ENCODE results near the gene RNF115. TPM values are rescaled to one million over a fixed set of nuclear protein-coding genes. Genes with fewer than 3 reads are reported as not detected.

The RNF115 gene
- 9.0 and 10.0 TPM in 2 replicates for total RNA-seq (2014; rRNA removed; shearing (Covaris generic))

DNA sequence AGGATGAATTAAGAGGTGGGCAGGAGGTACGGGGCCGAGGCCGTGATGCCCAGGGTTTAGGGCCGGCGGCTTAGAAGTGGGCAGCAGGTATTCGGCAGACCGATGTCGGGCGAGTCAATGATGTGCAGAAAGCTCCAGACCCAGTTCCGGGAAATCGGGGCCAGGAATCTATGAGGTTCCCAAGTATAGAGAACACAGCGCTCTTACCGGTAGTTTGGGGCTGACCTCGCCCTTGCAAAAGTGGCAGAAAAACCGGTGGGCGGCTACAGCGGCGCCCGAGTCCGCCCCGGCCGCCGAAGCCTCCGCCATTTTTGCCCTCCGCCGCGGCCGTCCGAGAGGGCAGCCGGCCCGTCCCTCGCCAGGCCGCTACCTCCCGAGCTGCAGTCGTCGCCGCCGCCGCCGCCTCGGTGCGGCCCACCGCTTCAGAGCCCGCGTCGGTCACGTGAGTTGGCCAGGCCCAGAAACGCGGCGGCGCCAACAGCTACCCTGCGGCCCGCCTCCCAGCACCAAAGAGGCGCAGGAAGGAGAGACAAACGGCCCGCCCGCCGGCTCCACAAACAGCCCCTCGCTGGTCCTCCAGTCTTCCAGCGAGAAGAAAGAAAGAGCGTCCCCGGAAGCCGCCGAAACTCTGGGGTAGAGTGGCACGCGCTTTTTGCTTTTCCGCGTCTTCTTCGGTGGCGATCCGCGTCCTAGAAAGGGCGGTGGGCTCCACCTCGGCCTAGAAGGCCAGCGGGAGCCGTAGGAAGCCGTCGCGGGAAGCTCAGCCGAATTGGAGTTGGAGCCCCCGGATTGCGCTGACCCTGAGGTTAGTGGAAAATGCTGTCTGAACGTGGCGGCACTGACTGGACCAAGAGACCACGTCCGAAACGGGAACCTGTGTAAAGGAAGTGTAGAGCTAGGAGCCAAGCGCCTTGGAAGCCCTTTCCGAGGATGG lies at the start of gene RNF115, which contains the start of gene POLR3C:
Gene RNF115 (minus strand): TSS at position 531 of the 934 bp plus-strand sequence. CDS start 222 bp downstream, at position 309.
Gene POLR3C (plus strand): TSS at position 636 of the 934 bp plus-strand sequence. CDS start 1,577 bp downstream, outside the sequence.
- Histone ChIP-seq H3K9me3 (replicated peaks) (no peaks in the 10 kb centered on the region), H3K27me3 (no peaks in the 10 kb centered on the region), H3K4me3 (peak within 1 kb of the TSS; percentile 90), H3K36me3 (peaks cover 26% of the 10 kb centered on the region), H3K4me1 (no peaks in the 10 kb centered on the region), H3K27ac (peak within 1 kb of the TSS; percentile 80)
- DNase-seq, result peak; percentile 92 to 93

DNA sequence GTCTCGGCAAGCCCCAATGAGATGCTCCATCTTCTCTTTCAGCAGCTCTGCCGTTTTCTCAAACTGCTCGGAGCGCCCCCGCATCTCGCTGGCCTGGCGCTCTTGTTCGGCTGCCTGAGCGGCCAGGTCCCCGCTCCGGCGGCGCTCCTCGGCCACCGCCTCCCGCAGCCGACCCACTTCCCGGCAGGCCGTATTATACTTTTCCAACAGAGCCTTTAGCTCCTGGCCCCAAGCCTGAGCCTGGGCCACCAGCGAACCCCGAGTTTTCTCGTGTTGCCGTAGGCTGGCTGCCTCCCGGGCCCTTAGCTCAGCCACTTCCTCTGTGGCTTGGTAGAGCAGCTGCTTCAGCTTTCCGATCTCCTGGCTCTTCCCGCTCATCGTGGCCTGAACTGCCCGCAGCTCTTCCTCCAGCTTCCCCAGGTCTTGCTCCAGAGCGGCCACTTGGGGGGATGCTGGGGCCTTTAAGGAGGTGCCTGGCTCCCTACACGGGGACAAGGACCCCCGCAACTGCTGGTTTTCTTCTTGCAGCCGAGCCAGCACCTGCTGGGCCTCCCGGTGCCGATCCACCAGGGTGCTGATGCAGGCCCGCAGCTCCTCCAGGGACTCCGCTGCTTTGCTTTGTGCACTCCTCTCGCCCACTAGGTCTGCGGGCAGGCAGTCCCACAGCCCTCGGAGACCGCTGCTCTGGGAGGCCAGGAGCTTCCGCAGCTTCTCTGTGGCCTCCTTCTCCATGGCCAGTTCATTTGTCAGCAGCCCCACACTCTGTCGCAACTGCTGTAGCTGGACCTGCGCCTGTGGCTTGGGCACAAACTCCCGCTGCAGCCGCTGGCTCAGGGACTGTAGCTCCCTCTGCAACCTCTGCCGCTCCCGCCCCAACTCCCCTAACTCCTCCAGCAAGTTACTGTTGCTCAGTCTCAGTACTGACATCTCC lies 48.4 kb upstream of the RNF115 start:
- 0 out of 2 replicates have a peak, but pooled peaks cover 4% of the 10 kb centered on the region for H3K27me3 ChIP-seq
- H3K4me1 ChIP-seq, result no peaks in the 10 kb centered on the region
- no peak overlapping the region for H3K27ac ChIP-seq
- no peaks in the 10 kb centered on the region for H3K36me3 ChIP-seq
- H3K4me3 ChIP-seq, result no peak overlapping the region
- H3K9me3 ChIP-seq (replicated peaks), result no peaks in the 10 kb centered on the region
- DNase-seq, result peak in 1 of 2 experiments; percentile 17

DNA sequence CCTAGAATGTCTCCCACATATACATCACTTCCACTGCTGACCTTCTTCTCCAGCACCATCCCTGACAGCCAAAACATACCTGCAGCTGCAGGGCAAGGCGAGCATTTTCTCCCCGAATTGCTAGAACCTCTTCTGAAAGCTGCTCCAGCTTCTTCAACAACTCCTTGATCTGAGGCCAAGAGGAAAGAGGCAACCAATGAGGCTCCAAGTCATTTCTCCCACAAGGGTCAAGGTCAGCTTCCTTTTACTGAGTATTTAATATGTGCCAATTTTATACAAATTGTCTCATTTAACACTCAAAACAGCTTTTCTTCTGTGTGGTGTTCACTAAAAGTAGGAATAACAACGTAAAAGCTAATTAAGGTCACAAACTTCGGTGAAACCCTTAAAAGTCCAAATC lies 44.3 kb upstream of the RNF115 start:
- Histone ChIP-seq H3K27ac (no peak overlapping the region), H3K9me3 (replicated peaks) (no peaks in the 10 kb centered on the region), H3K4me1 (no peaks in the 10 kb centered on the region), H3K36me3 (no peaks in the 10 kb centered on the region), H3K27me3 (0 out of 2 replicates have a peak, but pooled peaks cover 5% of the 10 kb centered on the region), H3K4me3 (no peak overlapping the region)
- no peak for DNase-seq

DNA sequence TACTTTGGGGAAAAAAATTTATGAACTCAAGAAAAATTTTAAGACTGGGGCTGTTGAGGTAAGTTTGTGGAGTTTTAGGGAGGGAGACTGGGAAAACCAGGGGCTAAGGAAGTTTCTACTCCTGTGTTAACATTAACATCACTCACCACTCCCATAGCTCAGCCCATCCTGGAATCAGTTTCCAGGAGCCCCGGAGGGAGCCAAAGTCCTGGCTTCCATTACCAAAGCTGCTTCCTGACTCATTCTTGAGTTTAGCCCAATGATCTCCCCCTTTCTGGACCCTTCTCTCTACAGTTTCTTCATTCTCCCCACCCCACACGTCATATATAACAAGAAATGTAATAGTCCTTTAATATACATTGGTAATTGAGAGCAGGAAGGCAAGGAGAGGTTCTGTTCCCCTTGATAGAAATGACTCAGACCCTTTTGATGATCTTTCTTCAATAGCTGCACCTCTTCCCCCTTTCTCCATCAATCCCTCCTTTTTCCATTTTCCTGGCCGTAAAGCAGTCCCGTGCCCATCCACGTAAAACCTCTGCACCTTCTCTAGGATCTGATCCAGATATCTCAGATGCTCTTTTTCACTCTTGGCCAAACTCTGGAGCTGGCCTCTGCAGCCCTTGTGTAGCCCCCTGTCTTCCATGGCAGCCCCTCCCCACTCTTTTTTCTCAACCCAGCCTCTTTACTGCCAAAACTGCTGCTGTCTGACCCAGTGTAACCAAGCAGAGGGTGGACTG lies 39.6 kb upstream of the RNF115 start:
- no peak overlapping the region for H3K27ac ChIP-seq
- 0 out of 2 replicates have a peak, but pooled peaks cover 5% of the 10 kb centered on the region for H3K27me3 ChIP-seq
- no peaks in the 10 kb centered on the region for H3K4me1 ChIP-seq
- H3K4me3 ChIP-seq, result no peak overlapping the region
- H3K36me3 ChIP-seq, result no peaks in the 10 kb centered on the region
- no peaks in the 10 kb centered on the region for H3K9me3 ChIP-seq (replicated peaks)
- no peak for DNase-seq

DNA sequence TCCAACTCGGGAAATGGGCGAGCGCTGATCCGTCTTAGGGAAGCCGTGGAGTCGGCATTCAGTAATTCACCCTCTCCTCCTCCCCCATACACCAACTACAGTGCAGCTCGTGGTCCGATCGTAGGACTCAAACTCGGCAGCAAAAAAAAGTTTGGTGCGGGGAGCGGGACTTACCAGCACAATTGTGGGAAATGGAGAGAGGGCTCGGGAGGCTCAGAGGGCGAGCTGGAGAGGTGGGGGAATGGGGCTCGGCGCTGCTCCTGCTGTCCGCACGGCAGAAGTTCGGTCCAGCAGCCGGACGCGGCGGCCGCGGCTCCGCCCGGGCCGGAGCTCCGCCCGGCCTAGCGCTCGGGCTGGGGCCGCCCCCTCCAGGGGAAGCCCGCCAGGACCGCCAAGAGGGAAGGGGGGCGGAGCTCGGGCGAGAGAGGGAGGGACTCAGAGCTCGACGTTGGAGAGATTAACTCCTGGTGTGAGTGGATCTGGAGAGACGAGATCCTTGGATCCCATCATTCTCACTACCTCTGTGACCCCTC lies 35.7 kb upstream of the RNF115 start:
- peaks cover 7% of the 10 kb centered on the region for H3K36me3 ChIP-seq
- 0 out of 2 replicates have a peak, but pooled peaks cover 5% of the 10 kb centered on the region for H3K4me1 ChIP-seq
- peak; percentile 88 to 89 for DNase-seq
- H3K27ac ChIP-seq, result peak overlapping the region; percentile 90
- H3K4me3 ChIP-seq, result peak overlapping the region; percentile 89
- H3K9me3 ChIP-seq (replicated peaks), result no peaks in the 10 kb centered on the region
- no peaks in the 10 kb centered on the region for H3K27me3 ChIP-seq

DNA sequence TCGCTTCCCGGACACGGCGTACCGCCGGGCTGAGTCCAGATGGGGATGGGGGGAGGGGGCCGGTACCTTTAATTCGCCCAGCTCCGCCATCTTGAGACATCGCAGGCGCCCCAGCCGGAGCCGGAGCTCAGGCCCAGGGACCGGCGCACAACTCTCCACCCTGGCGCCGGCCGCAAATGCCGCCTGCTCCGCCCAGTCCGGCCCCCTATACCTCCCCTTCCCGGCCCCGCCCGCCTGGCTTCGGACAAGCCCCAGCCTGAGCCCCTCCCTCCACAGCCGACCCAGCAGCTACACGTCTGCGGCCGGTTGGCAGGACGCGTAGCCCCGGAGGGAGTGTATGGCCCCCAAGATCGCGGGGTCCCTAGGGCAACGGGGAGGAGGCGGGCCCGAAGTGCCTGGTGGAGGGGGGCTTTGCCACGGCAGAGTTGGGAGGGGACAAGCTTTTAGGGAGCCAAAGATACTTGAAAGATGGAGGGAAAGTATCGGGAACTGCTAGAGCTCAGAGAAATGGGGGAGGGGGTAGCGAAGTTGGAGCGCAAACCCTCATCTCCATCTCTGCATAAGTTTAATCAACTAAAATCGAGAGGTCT lies 35.1 kb upstream of the RNF115 start, which contains the start of gene PIAS3:
Gene PIAS3 (minus strand): TSS at position 181 of the 590 bp plus-strand sequence. CDS start 91 bp downstream, at position 90.
- Histone ChIP-seq H3K9me3 (replicated peaks) (no peaks in the 10 kb centered on the region), H3K4me1 (0 out of 2 replicates have a peak, but pooled peaks cover 5% of the 10 kb centered on the region), H3K4me3 (peak within 1 kb of the TSS; percentile 89), H3K27ac (peak within 1 kb of the TSS; percentile 90), H3K27me3 (no peaks in the 10 kb centered on the region), H3K36me3 (peaks cover 12% of the 10 kb centered on the region)
- peak; percentile 96 to 97 for DNase-seq

DNA sequence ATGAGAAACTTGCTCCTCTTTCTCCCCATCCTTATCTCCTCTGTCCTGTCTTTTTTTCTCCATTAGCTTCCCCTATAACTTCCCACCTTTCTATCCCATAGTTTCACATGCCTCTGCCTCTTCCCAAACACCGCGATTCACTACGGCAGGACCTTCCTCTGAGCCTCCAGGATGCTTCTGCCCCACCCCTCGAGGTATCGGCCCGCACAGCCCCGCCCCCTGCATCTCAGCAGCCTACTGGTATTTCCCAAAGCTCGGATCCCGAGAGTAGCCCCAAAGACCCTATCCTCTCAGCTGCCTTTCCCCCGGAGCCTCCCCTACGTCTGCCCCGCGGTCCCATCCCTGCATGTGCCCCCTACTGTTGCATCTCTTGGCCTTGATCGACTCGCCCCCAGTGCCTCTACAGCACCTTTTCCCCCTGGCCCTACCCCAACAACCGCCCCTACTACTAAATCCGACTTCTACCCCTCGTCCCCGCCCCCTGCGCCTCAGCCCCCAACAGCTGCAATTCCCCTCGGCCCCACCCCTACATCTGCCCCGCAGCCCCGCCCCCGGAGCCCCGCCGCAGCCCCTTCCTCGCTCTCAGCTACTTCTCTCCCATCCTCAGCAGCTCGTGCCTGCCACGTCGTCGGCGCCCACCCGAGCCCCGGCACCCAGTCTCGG lies 34.5 kb upstream of the RNF115 start:
- Histone ChIP-seq H3K27me3 (no peaks in the 10 kb centered on the region), H3K36me3 (peaks cover 12% of the 10 kb centered on the region), H3K4me1 (0 out of 2 replicates have a peak, but pooled peaks cover 5% of the 10 kb centered on the region), H3K27ac (peak overlapping the region; percentile 90), H3K9me3 (replicated peaks) (no peaks in the 10 kb centered on the region), H3K4me3 (peak overlapping the region; percentile 89)
- peak; percentile 88 to 90 for DNase-seq

DNA sequence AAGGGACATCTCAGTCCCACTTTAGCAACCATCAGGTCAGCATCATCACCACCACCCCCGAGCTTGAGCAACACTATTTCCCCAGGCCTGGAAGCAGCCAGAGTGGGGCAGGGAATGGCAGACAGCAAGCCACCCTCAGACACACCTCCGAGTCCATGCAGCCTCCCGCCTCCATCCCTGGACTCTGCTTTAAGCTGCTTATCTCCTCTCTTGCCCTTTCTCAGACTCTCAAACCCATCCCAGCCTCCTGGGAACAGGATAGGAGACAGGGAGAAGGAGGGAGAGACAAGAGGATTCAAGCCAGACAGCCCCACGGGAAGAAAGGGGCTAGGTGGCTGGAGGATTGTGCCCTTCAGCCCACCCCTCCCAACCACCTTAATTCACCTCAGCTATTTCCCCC lies 33.3 kb upstream of the RNF115 start:
- no peak for DNase-seq
- Histone ChIP-seq H3K27me3 (no peaks in the 10 kb centered on the region), H3K9me3 (replicated peaks) (no peaks in the 10 kb centered on the region), H3K4me3 (no peak overlapping the region), H3K36me3 (peaks cover 20% of the 10 kb centered on the region), H3K4me1 (0 out of 2 replicates have a peak, but pooled peaks cover 5% of the 10 kb centered on the region), H3K27ac (no peak overlapping the region)

DNA sequence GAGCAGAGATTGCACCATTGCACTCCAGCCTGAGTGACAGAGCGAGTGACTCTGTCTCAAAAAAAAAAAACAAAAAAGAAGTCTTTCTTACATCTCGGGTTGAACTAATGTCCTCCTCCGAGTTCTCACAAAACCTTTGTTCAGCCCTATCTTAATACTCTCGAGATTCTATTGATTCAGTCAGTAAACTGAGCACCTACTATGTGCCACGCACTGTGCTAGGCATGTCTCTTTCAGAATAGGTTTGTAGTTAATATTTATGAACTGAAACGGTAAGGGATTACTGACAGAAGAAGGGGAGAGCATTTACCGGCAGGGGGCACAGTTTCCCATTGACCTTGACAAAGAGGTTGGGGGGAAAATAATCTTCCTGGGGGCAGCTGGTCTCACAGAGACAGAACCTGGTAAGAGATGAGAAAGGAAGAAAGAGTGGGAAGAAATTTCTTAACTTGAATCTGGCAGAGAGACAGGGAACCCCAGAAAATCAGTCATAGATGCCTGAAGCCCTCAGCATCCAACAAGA lies 31.6 kb upstream of the RNF115 start:
- H3K27ac ChIP-seq, result no peak overlapping the region
- H3K9me3 ChIP-seq (replicated peaks), result no peaks in the 10 kb centered on the region
- no peak for DNase-seq
- H3K36me3 ChIP-seq, result peaks cover 31% of the 10 kb centered on the region
- H3K4me3 ChIP-seq, result no peak overlapping the region
- no peaks in the 10 kb centered on the region for H3K27me3 ChIP-seq
- H3K4me1 ChIP-seq, result 0 out of 2 replicates have a peak, but pooled peaks cover 5% of the 10 kb centered on the region

DNA sequence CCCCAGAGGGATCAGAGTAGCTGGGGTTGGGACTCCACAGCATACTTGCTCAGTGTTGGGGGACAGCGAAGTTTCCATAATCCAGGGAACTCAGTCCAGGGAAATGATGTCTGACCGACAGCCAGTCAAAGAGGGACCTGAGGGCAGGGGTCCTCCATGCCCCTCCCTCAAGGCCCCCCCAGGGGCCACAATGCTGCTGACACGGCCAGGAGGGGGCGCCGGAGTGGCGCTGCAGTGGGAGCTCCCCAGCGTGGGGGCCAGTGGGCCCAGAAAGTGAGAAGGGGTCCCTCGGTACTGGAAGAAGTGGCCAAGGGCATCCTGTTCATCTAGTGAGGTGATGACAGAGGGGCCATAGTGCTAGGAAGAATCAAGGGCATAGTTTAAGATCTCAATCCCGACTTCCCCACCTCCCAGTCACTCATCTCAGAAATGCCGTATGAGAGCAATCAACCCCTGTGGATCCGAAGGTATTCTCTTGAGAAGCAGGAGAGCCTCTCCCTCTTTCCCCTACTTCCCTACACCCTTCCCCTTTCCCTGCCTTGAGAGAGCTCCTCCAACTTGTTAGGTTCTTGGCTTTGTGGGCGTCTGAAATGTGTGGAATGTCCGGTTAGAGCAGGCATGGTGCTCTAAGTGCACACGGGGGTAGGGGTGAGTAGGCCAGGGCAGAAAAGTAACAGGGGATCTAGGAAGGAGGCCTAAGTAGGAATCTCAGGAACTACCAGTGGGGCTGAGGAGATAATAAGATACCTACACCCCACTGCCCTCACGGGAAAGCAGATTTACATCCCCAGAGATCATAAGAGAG lies 25.7 kb upstream of the RNF115 start:
- peaks cover 4% of the 10 kb centered on the region; the same call in 1 of the 2 replicates for H3K4me1 ChIP-seq
- no peaks in the 10 kb centered on the region for H3K27me3 ChIP-seq
- H3K4me3 ChIP-seq, result no peak overlapping the region
- H3K36me3 ChIP-seq, result peaks cover 35% of the 10 kb centered on the region
- H3K27ac ChIP-seq, result no peak overlapping the region
- no peaks in the 10 kb centered on the region for H3K9me3 ChIP-seq (replicated peaks)
- no peak for DNase-seq

DNA sequence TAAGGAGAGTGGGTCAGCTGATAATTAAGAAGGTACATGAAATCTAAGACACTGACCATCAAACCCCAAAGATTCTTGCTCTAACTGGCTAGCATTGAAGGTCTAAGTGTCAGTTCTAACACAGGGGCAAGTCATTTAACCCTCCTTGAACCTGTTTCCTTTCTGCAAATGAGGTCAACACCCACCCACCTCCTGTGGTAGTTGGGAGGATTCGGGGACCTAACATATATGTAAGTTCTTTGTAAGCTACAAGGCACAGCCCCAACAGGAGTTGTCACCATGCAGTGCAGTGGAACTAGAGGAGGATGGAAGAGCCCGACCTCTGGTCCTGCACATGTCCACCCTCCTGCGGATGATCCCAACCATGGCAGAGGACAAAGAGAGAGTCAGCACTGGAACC lies 23.9 kb upstream of the RNF115 start:
- no peaks in the 10 kb centered on the region for H3K9me3 ChIP-seq (replicated peaks)
- H3K4me3 ChIP-seq, result no peak overlapping the region
- peaks cover 4% of the 10 kb centered on the region; the same call in 1 of the 2 replicates for H3K4me1 ChIP-seq
- H3K27me3 ChIP-seq, result no peaks in the 10 kb centered on the region
- H3K36me3 ChIP-seq, result peaks cover 34% of the 10 kb centered on the region
- no peak overlapping the region for H3K27ac ChIP-seq
- DNase-seq, result no peak

DNA sequence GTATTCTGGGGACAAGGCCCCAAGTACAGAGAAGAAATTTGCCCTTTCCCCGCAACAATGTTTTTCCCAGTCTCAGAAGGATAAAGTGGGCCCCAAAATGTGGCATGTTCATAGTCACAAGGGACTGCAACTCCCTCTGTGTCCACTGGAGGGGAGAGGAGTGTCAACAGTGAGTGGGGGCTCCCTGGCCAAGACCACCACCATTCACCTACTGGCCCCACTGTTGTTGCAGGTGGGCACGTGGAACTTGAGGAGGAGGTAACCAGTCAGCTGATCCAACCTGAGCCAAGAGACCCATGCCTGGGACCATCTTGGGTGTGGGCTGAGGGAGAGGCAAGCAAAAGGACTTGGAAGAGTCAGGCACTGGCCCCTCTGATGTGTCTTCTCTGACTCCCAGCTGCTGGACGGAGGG lies 22.3 kb upstream of the RNF115 start:
- Histone ChIP-seq H3K27ac (peak overlapping the region; percentile 69), H3K27me3 (no peaks in the 10 kb centered on the region), H3K4me3 (peak overlapping the region; percentile 74), H3K36me3 (peaks cover 27% of the 10 kb centered on the region), H3K9me3 (replicated peaks) (no peaks in the 10 kb centered on the region), H3K4me1 (peaks cover 4% of the 10 kb centered on the region; the same call in 1 of the 2 replicates)
- DNase-seq, result peak; percentile 46 to 72

All from SJCRH30 (cell line).